MCF 10A (cell line): Measurements from ENCODE around the gene LMF1. TPM values are rescaled to one million over a fixed set of nuclear protein-coding genes. Genes with fewer than 3 reads are reported as not detected.

Experiments
- BruUV-seq: library from RNA; stranded (reverse); fragments of 400-500 nt; replicated peaks from 2 replicates; lab custom pipeline; 2021; lab: Mats Ljungman, UMichigan
- CTCF ChIA-PET: fragments of 300-600 bp; sonication (Branson Sonifier 250); formaldehyde crosslinking; extraction: SDS; loops from one replicate; lab custom pipeline; 2021; ENCODE audit warnings: antibody characterized with exemption, inconsistent platforms; lab: Yijun Ruan, JAX
- POLR2A ChIA-PET: fragments of 300-600, 350-650 bp; sonication (Branson Sonifier 250); formaldehyde crosslinking; extraction: SDS; loops from one replicate; lab custom pipeline; 2020; ENCODE audit warnings: antibody characterized with exemption, inconsistent platforms; lab: Yijun Ruan, JAX
- DNase-seq: peaks from one replicate; pipeline ENCODE4 v3.0.0-alpha.2; 2018; ENCODE audit not compliant: unreplicated experiment
- H3K27ac Mint-ChIP-seq: one replicate; pipeline ENCODE4 v1.8.0; 2022; ENCODE audit warnings: mild to moderate bottlenecking, low read depth, mixed read lengths; ENCODE audit not compliant: unreplicated experiment
- H3K27me3 Mint-ChIP-seq: one replicate; pipeline ENCODE4 v1.8.0; 2022; ENCODE audit warnings: mixed read lengths; ENCODE audit not compliant: insufficient read depth, unreplicated experiment
- H3K36me3 Mint-ChIP-seq: one replicate; pipeline ENCODE4 v1.8.0; 2022; ENCODE audit warnings: mild to moderate bottlenecking, moderate library complexity, mixed read lengths; ENCODE audit not compliant: insufficient read depth, unreplicated experiment
- H3K4me1 Mint-ChIP-seq: one replicate; pipeline ENCODE4 v1.8.0; 2022; ENCODE audit warnings: mixed read lengths; ENCODE audit not compliant: insufficient read depth, unreplicated experiment
- H3K4me3 Mint-ChIP-seq: one replicate; pipeline ENCODE4 v1.8.0; 2022; ENCODE audit warnings: mild to moderate bottlenecking, moderate library complexity, mixed read lengths; ENCODE audit not compliant: unreplicated experiment
- H3K9me3 Mint-ChIP-seq: one replicate; pipeline ENCODE4 v1.8.0; 2022; ENCODE audit warnings: mixed read lengths; ENCODE audit not compliant: unreplicated experiment
- CTCF ChIP-seq: fragments of 200-600 bp; IDR thresholded peaks from one replicate; pipeline ENCODE4 v1.8.0; 2022; ENCODE audit warnings: antibody characterized with exemption, mild to moderate bottlenecking; ENCODE audit not compliant: unreplicated experiment
- intact Hi-C: fragments of 100-400 bp; cut with micrococcal nuclease; formaldehyde crosslinking; loops from 2 replicates; pipeline ENCODE4 v1.14.1; 2022
- total RNA-seq: library from RNA; stranded (reverse); gene quantifications from 2 replicates; pipeline ENCODE4 v1.2.3, GENCODE V29; 2022

Gene LMF1
- total RNA-seq, 1 experiment from 2014 or later: 9.9 TPM

- no peak for TF ChIP-seq CTCF
- H3K4me3 Mint-ChIP-seq: no peak overlapping the region
- POLR2A ChIA-PET: no interaction called here
- no peaks in the 10 kb centered on the region for H3K4me1 Mint-ChIP-seq
- intact Hi-C loops: no loop called here
- H3K36me3 Mint-ChIP-seq: no peaks in the 10 kb centered on the region
- H3K27me3 Mint-ChIP-seq: no peaks in the 10 kb centered on the region
- no peak overlapping the region for H3K27ac Mint-ChIP-seq
- no TSS peak for BruUV-seq
- H3K9me3 Mint-ChIP-seq: no peaks in the 10 kb centered on the region
- no peak for DNase-seq
- CTCF ChIA-PET: no interaction called here
These were observed 84.7 kb downstream of the LMF1 start for GRCh38 chr16:886084-886543.

GRCh38 chr16:885391-885790 is 85.4 kb downstream of the LMF1 start:
- intact Hi-C loops: no loop called here
- BruUV-seq: no TSS peak
- Mint-ChIP-seq H3K4me1 (no peaks in the 10 kb centered on the region), H3K27me3 (no peaks in the 10 kb centered on the region), H3K9me3 (no peaks in the 10 kb centered on the region), H3K36me3 (no peaks in the 10 kb centered on the region), H3K4me3 (no peak overlapping the region), H3K27ac (no peak overlapping the region)
- TF ChIP-seq CTCF: no peak
- ChIA-PET POLR2A (no interaction called here), CTCF (no interaction called here)
- DNase-seq: no peak

GRCh38 chr16:884232-884631 is 86.6 kb downstream of the LMF1 start:
- no peaks in the 10 kb centered on the region for H3K27me3 Mint-ChIP-seq
- TF ChIP-seq CTCF: no peak
- DNase-seq: no peak
- H3K27ac Mint-ChIP-seq: no peak overlapping the region
- H3K4me3 Mint-ChIP-seq: no peak overlapping the region
- intact Hi-C loops: no loop called here
- H3K36me3 Mint-ChIP-seq: no peaks in the 10 kb centered on the region
- no peaks in the 10 kb centered on the region for H3K4me1 Mint-ChIP-seq
- no peaks in the 10 kb centered on the region for H3K9me3 Mint-ChIP-seq
- CTCF ChIA-PET: no interaction called here
- POLR2A ChIA-PET: no interaction called here
- no TSS peak for BruUV-seq

GRCh38 chr16:883781-884180 is 87.0 kb downstream of the LMF1 start:
- Mint-ChIP-seq H3K4me1 (no peaks in the 10 kb centered on the region), H3K4me3 (no peak overlapping the region), H3K9me3 (no peaks in the 10 kb centered on the region), H3K36me3 (no peaks in the 10 kb centered on the region), H3K27me3 (no peaks in the 10 kb centered on the region), H3K27ac (no peak overlapping the region)
- intact Hi-C loops: no loop called here
- no TSS peak for BruUV-seq
- no peak for TF ChIP-seq CTCF
- CTCF ChIA-PET: no interaction called here
- DNase-seq: no peak
- POLR2A ChIA-PET: no interaction called here
